Fibroblast of villous mesenchyme (primary cell): Measurements from ENCODE around the gene NR6A1. TPM values are rescaled to one million over a fixed set of nuclear protein-coding genes. Genes with fewer than 3 reads are reported as not detected.

ENCODE experiments used
- DNase-seq: peaks from one replicate; pipeline ENCODE4 v3.0.0-alpha.2; 2010; ENCODE audit warnings: low read depth
- H3K4me3 ChIP-seq: 2 replicates; pipeline ENCODE4 v1.5.1; 2011; ENCODE audit warnings: low read depth, mild to moderate bottlenecking, low read length
- total RNA-seq: library from RNA; depleted of rRNA; stranded (reverse); fragments of >200 nt; gene quantifications from 2 replicates; pipeline ENCODE4 v1.2.3, GENCODE V29; 2012
- TF ChIP-seq, protein P1 (sequence below): IDR thresholded peaks from 2 replicates; pipeline ENCODE4 v1.5.1; 2012; ENCODE audit warnings: low read depth, mild to moderate bottlenecking, low read length; ENCODE audit not compliant: insufficient read depth

NR6A1 gene
- total RNA-seq, 1 donor, result under 0.01 TPM

DNA sequence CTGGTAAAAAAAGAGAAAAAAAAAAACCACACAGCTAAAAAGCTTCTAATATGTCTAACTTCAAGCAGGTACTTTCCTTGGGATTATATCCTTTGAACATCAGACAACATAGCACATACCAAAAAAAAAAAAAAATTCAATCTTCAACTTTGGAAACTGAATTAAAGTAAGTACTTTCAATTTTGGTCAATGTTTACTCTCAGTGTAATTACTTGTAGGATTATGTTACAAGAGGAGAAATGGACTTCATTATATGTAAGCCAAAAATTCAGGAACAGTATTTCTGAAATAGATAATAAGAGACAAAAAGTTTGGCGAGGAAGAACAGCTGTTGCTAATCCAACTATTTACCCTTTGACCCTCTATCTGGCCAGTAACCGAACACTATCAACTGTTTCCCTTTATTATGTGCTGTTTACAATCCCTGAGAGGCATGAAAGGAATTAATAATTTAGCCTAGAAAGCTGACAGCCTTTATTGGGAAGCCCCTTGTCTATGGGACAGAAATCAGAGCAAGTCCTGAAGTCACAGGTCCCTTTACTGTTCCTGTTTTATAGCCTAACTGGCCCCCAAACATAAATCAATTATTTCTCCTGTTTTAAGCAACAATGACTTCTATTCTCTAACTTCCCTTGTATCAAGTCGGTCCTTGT is 46.6 kb downstream of the NR6A1 start:
- DNase-seq, result peak; percentile 23
- H3K4me3 ChIP-seq, result no peak overlapping the region
- TF ChIP-seq, protein P1, sequence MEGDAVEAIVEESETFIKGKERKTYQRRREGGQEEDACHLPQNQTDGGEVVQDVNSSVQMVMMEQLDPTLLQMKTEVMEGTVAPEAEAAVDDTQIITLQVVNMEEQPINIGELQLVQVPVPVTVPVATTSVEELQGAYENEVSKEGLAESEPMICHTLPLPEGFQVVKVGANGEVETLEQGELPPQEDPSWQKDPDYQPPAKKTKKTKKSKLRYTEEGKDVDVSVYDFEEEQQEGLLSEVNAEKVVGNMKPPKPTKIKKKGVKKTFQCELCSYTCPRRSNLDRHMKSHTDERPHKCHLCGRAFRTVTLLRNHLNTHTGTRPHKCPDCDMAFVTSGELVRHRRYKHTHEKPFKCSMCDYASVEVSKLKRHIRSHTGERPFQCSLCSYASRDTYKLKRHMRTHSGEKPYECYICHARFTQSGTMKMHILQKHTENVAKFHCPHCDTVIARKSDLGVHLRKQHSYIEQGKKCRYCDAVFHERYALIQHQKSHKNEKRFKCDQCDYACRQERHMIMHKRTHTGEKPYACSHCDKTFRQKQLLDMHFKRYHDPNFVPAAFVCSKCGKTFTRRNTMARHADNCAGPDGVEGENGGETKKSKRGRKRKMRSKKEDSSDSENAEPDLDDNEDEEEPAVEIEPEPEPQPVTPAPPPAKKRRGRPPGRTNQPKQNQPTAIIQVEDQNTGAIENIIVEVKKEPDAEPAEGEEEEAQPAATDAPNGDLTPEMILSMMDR, result no peak

DNA sequence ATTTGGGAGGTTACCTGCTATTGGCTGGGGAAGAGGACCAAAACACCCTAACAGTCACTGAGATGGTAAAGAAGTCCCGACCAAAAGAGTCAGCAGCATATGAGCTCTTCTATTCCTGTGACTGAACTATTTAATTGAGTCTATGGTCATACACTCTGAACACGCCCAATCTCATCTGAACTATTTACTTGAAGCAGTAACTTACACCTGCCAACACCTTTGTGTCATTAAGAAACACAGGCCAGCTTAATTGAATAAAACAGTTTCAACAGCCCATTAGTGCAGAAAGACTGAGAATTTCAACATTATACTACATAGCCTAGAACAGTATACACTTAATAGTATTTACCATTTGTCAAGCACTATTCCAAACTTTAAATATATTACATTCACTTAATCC is 47.8 kb downstream of the NR6A1 start:
- TF ChIP-seq, protein P1, result no peak
- DNase-seq, result no peak
- no peak overlapping the region for H3K4me3 ChIP-seq

DNA sequence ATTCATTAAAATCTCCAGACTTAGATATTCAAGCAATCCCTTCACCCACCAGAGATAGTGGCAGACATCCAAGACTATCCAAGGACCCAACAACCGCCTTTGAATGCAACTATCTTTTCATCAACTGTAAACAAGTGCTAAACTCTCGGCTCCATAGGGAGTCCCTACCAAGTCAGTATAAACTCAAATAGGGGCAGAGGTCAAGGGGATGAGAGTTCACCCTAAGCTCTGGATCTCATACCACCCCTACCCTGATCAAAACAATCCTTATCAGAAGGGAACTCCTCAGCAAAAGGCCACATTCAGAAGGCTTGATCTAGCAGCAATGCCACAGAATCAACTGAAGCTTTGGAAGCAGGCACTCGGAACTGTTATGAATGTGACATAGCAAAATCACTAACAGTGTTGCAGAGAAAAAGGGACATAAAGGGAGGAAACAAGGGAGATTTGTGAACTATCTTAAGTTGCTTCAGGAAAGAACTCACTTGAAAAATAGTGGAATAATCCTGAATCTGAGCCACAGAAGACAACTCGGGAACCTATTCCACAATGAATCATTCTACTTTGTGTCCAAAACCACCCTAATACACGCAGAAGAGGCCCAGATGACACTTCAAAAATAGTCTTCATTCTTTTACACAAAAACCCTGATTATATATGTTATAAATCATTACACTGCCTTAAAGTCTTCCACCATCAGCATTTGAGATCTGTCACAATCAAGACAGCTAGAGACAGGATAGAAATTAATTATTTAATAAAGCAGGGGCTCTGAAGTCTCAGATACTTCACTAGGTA is 49.8 kb downstream of the NR6A1 start:
- peak; percentile 69 for DNase-seq
- TF ChIP-seq, protein P1, result no peak
- no peak overlapping the region for H3K4me3 ChIP-seq

DNA sequence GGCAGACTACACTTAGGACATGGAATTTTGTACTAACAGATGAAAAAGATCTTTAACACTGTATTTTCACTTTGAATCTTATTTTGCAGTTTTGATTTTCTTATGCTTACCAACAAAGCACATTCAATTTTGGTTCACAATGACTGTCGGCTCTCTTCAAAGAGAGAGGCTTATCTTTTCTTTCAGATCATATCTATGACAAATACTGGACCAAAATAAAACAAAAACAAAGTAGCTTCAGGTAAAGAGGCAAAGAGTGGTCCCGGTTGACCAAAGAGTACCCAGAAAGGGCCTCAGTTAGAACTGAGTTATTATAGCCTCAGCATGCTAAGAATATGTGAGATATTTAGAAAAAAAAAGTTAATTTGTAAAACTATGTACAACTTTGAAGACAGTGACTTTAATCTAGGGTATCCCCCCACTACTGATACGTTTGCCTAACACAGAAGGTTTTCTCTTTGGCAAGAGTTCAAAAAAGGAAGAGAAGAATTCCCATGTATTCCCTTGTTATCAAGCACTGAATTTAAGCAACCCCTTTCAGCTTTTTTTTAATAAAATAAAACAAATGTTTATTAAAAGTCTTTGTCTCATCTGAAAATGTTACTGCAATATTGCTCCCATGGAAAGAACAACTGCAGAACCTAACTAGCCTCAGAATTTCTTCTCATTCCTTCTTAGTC is 50.5 kb downstream of the NR6A1 start:
- no peak for DNase-seq
- TF ChIP-seq, protein P1, result no peak
- H3K4me3 ChIP-seq, result no peak overlapping the region

DNA sequence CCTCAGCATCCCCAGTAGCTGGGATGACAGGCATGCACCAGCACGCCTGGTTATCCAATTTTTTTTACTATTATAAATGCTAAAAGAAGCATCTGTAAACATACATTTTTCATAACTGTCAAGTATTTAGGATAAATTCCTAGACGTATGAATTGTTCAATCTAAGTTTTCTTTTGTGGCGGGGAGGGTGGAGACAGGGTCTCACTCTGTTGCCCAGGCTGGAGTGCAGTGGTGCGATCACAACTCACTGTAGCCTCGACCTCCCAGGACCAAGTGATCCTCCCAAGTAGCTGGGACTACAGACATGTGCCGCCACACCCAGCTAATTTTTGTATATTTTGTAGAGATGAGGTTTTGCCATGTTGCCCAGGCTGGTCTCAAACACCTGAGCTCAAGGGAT is 52.2 kb downstream of the NR6A1 start:
- no peak for DNase-seq
- TF ChIP-seq, protein P1, result no peak
- H3K4me3 ChIP-seq, result no peak overlapping the region

DNA sequence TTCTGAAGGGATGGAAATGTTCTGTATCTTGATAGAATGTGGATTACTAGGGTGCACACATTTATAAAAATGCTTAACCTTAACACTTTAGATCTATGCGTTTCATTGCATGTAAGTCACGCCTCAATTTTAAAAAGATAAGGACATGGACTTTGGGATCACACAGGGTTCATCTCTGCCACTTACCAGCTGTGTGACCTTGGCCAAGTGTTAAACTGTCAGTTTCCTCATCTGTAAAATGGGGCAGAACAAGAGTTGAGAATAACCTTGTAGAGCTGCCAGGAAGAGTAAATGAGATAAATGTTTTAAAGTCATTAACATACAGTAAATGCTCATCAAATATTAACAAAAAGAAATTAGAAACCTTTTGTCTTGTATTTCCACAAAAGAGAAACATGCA is 53.5 kb downstream of the NR6A1 start:
- TF ChIP-seq, protein P1, result no peak
- no peak for DNase-seq

More for the DNA sequence above, 53.5 kb downstream of the NR6A1 start:
- H3K4me3 ChIP-seq, result no peak overlapping the region
